Measurements from ENCODE around the gene TRIM31. TPM values are rescaled to one million over a fixed set of nuclear protein-coding genes. Genes with fewer than 3 reads are reported as not detected.
A peak's percentile ranks its signal among the peaks of the same experiment; 100 is the strongest.
"Not testable (repeated sequence)": the region's sequence is repeated elsewhere in the genome, so short reads cannot be mapped to it uniquely, and the experiment has no call there.

TRIM31 gene
- total RNA-seq, 4 donors from 2014 or later: not detected

- no peaks in the 10 kb centered on the region for H3K9me3 ChIP-seq
- H3K27ac ChIP-seq: no peak overlapping the region
- peaks cover 0 to 53% of the 10 kb centered on the region in 2 donors for H3K27me3 ChIP-seq
- no peak overlapping the region for H3K4me3 ChIP-seq
- WGBS, 2 donors: 45 to 62% methylated on average over 2 of the region's 2 CpGs
- DNase-seq (ENCODE audit: low spot score in 2 of 2): no peak
- TF ChIP-seq EP300 (IDR thresholded peaks at IDR 0.05): no peak
- H3K4me1 ChIP-seq: peaks cover 0 to 6% (median 1%) of the 10 kb centered on the region in 4 donors
- H3K36me3 ChIP-seq: no peaks in the 10 kb centered on the region
These were observed 9.6 kb upstream of the TRIM31 start for GRCh38 chr6:30122515-30122914.

GRCh38 chr6:30121446-30122366, 8.8 kb upstream of the TRIM31 start:
- H3K4me3 ChIP-seq: no peak overlapping the region
- DNase-seq (ENCODE audit: low spot score in 2 of 2): no peak
- H3K27ac ChIP-seq: no peak overlapping the region
- no peaks in the 10 kb centered on the region for H3K36me3 ChIP-seq
- TF ChIP-seq CTCF (IDR thresholded peaks at IDR 0.05) (no peak), POLR2A (IDR thresholded peaks at IDR 0.05) (no peak), EP300 (IDR thresholded peaks at IDR 0.05) (no peak)
- WGBS, 2 donors: 66 to 80% methylated on average over 10 of the region's 10 CpGs
- no peaks in the 10 kb centered on the region for H3K9me3 ChIP-seq
- peaks cover 0 to 51% of the 10 kb centered on the region in 2 donors for H3K27me3 ChIP-seq
- H3K4me1 ChIP-seq: no peaks in the 10 kb centered on the region

GRCh38 chr6:30118691-30119090, 5.8 kb upstream of the TRIM31 start:
- not testable (repeated sequence) for H3K4me1 ChIP-seq; H3K36me3 ChIP-seq; DNase-seq (ENCODE audit: low spot score in 2 of 2); H3K27ac ChIP-seq; H3K4me3 ChIP-seq; H3K9me3 ChIP-seq
- WGBS, 2 donors: 89 to 91% methylated on average over 5 of the region's 5 CpGs
- peaks cover 0 to 55% of the 10 kb centered on the region in 2 donors for H3K27me3 ChIP-seq

- TF ChIP-seq CTCF (IDR thresholded peaks at IDR 0.05) (peak in 1 of 5 experiments; percentile 8), POLR2A (IDR thresholded peaks at IDR 0.05) (no peak), EP300 (IDR thresholded peaks at IDR 0.05) (no peak)
- no peaks in the 10 kb centered on the region for H3K36me3 ChIP-seq
- H3K9me3 ChIP-seq: no peaks in the 10 kb centered on the region
- H3K27ac ChIP-seq: no peak overlapping the region
- no peaks in the 10 kb centered on the region for H3K4me1 ChIP-seq
- H3K27me3 ChIP-seq: peaks cover 0 to 56% of the 10 kb centered on the region in 2 donors
- no peak overlapping the region for H3K4me3 ChIP-seq
- 72 to 76% methylated on average over 6 of the region's 6 CpGs for WGBS, 2 donors
- no peak for DNase-seq (ENCODE audit: low spot score in 2 of 2)
These were observed 3.8 kb upstream of the TRIM31 start for GRCh38 chr6:30116724-30117123.

GRCh38 chr6:30113841-30114240, 951 bp upstream of the TRIM31 start:
- DNase-seq (ENCODE audit: low spot score in 2 of 2): no peak
- Histone ChIP-seq H3K27me3 (peaks cover 0 to 73% of the 10 kb centered on the region in 2 donors), H3K27ac (no peak overlapping the region), H3K4me3 (no peak overlapping the region), H3K9me3 (no peaks in the 10 kb centered on the region), H3K4me1 (no peaks in the 10 kb centered on the region), H3K36me3 (no peaks in the 10 kb centered on the region)
- 69 to 77% methylated on average over 1 of the region's 1 CpG for WGBS, 2 donors
- TF ChIP-seq EP300 (IDR thresholded peaks at IDR 0.05): no peak
- no peak for TF ChIP-seq POLR2A (IDR thresholded peaks at IDR 0.05)
- no peak for TF ChIP-seq CTCF (IDR thresholded peaks at IDR 0.05)

- DNase-seq (ENCODE audit: low spot score in 2 of 2): no peak
- Histone ChIP-seq H3K4me3 (no peak overlapping the region), H3K9me3 (no peaks in the 10 kb centered on the region), H3K36me3 (no peaks in the 10 kb centered on the region), H3K4me1 (no peaks in the 10 kb centered on the region), H3K27me3 (peaks cover 0 to 84% of the 10 kb centered on the region in 2 donors), H3K27ac (no peak overlapping the region)
- WGBS, 2 donors: 75 to 76% methylated on average over 10 of the region's 10 CpGs
- TF ChIP-seq POLR2A (IDR thresholded peaks at IDR 0.05): no peak
- no peak for TF ChIP-seq EP300 (IDR thresholded peaks at IDR 0.05)
- no peak for TF ChIP-seq CTCF (IDR thresholded peaks at IDR 0.05)
These were observed 392 bp downstream of the TRIM31 start for GRCh38 chr6:30112402-30112994.

Measured in tibial nerve (tissue), 4 donors.